ENCODE results near the gene CAGE1. TPM values are rescaled to one million over a fixed set of nuclear protein-coding genes. Genes with fewer than 3 reads are reported as not detected.

CAGE1 gene
- total and polyA plus RNA-seq, 9 donors = not detected

- no peak overlapping the region for H3K27ac ChIP-seq
- H3K4me3 ChIP-seq = no peak overlapping the region
- intact Hi-C loops (cut with DNase I) = no loop called here
- WGBS, 3 donors = 89 to 91% (median 91%) methylated on average over 6 of the region's 6 CpGs
- no peaks in the 10 kb centered on the region for H3K9me3 ChIP-seq
- no peaks in the 10 kb centered on the region for H3K27me3 ChIP-seq
- TF ChIP-seq POLR2A (IDR thresholded peaks at IDR 0.05) (no peak), EP300 (IDR thresholded peaks at IDR 0.05) (no peak), CTCF (IDR thresholded peaks at IDR 0.05) (no peak)
- DNase-seq = no peak
- H3K36me3 ChIP-seq = no peaks in the 10 kb centered on the region
- no peaks in the 10 kb centered on the region for H3K4me1 ChIP-seq (ENCODE audit: insufficient read depth)
Observed at GRCh38 chr6:7285416-7285815, 104.1 kb downstream of the CAGE1 start.

- H3K4me1 ChIP-seq (ENCODE audit: insufficient read depth) = no peaks in the 10 kb centered on the region
- intact Hi-C loops (cut with DNase I) = loop anchor here in 1 of 4 donors (5.0 kb wide), 1 partner anchor 329 kb away; no protein-coding TSS in a partner anchor
- DNase-seq = no peak
- no peak for TF ChIP-seq CTCF (IDR thresholded peaks at IDR 0.05)
- no peak for TF ChIP-seq EP300 (IDR thresholded peaks at IDR 0.05)
- TF ChIP-seq POLR2A (IDR thresholded peaks at IDR 0.05) = no peak
- H3K27ac ChIP-seq = no peak overlapping the region
- 49 to 85% (median 72%) methylated on average over 2 of the region's 2 CpGs for WGBS, 3 donors
- no peaks in the 10 kb centered on the region for H3K9me3 ChIP-seq
- no peaks in the 10 kb centered on the region for H3K27me3 ChIP-seq
- no peak overlapping the region for H3K4me3 ChIP-seq
- H3K36me3 ChIP-seq = no peaks in the 10 kb centered on the region
Observed at GRCh38 chr6:7283676-7284075, 105.9 kb downstream of the CAGE1 start.

- Histone ChIP-seq H3K4me3 (no peak overlapping the region), H3K9me3 (no peaks in the 10 kb centered on the region), H3K27ac (no peak overlapping the region), H3K4me1 (ENCODE audit: insufficient read depth) (no peaks in the 10 kb centered on the region), H3K36me3 (no peaks in the 10 kb centered on the region), H3K27me3 (no peaks in the 10 kb centered on the region)
- intact Hi-C loops (cut with DNase I) = loop anchor here in 1 of 4 donors (5.0 kb wide), 1 partner anchor 330 kb away; no protein-coding TSS in a partner anchor
- no peak for TF ChIP-seq EP300 (IDR thresholded peaks at IDR 0.05)
- TF ChIP-seq POLR2A (IDR thresholded peaks at IDR 0.05) = no peak
- no peak for TF ChIP-seq CTCF (IDR thresholded peaks at IDR 0.05)
- 69 to 76% (median 76%) methylated on average over 10 of the region's 10 CpGs for WGBS, 3 donors
- DNase-seq = no peak
Observed at GRCh38 chr6:7282097-7282906, 107.2 kb downstream of the CAGE1 start.

Other genes with a start within 250 kb of the CAGE1 start
- gene SSR1, start 76.5 kb downstream of the CAGE1 start, total RNA-seq = 100 to 1,000 TPM in 5 of 7 donors, 10 to 100 TPM in 2; 42.3 to 166 (median 123) TPM
- 100 to 1,000 TPM in 1 of 2 donors, 10 to 100 TPM in 1; 45.0 to 111 TPM for gene SSR1, start 76.5 kb downstream of the CAGE1 start, polyA plus RNA-seq
- gene RIOK1, start 66 bp upstream of the CAGE1 start, total RNA-seq = 10 to 100 TPM; 11.2 to 33.2 (median 18.5) TPM
- gene RIOK1, start 66 bp upstream of the CAGE1 start, polyA plus RNA-seq = 10 to 100 TPM; 11.7 to 17.3 TPM
- 10 to 100 TPM in 1 of 7 donors, 1 to 10 TPM in 6; 2.1 to 65.7 (median 6.7) TPM for gene DSP, start 151.9 kb upstream of the CAGE1 start, total RNA-seq
- 10 to 100 TPM in 1 of 2 donors, 1 to 10 TPM in 1; 4.4 to 12.7 TPM for gene DSP, start 151.9 kb upstream of the CAGE1 start, polyA plus RNA-seq
- 10 to 100 TPM in 6 of 7 donors, 1 to 10 TPM in 1; 8.6 to 19.6 (median 12.3) TPM for gene SNRNP48, start 200.5 kb upstream of the CAGE1 start, total RNA-seq
- gene SNRNP48, start 200.5 kb upstream of the CAGE1 start, polyA plus RNA-seq = 10 to 100 TPM in 1 of 2 donors, 1 to 10 TPM in 1; 9.8 to 11.7 TPM

Data from ovary (tissue), 9 donors.